GM23338 (cell line): Measurements from ENCODE around the gene MTA1. TPM values are rescaled to one million over a fixed set of nuclear protein-coding genes. Genes with fewer than 3 reads are reported as not detected.

Source experiments
- ATAC-seq: fragments of 200-7000 bp; cut with Tn5 transposase; 3 replicates; pipeline ENCODE4 v1.9.1; 2020
- DNase-seq: peaks from one replicate; pipeline ENCODE4 v3.0.0-alpha.2; 2015; ENCODE audit warnings: low spot score
- H2AFZ ChIP-seq: fragments of 200-600 bp; sonication (generic); 2 replicates; pipeline ENCODE4 v1.8.0; 2016; ENCODE audit warnings: antibody characterized with exemption, mild to moderate bottlenecking, moderate library complexity
- H3F3A ChIP-seq: fragments of 200-600 bp; sonication (generic); replicated peaks from 2 replicates; pipeline ENCODE4 v1.8.0; 2017; ENCODE audit warnings: antibody characterized with exemption, mixed run types, low read depth
- H3K27ac ChIP-seq: fragments of 200-600 bp; sonication (generic); 2 replicates; pipeline ENCODE4 v1.6.1; 2016; ENCODE audit warnings: low read depth
- H3K27me3 ChIP-seq: fragments of 200-600 bp; sonication (generic); 2 replicates; pipeline ENCODE4 v1.8.0; 2016; ENCODE audit warnings: mild to moderate bottlenecking, mixed run types, moderate library complexity; ENCODE audit not compliant: insufficient read depth
- H3K36me3 ChIP-seq: fragments of 200-600 bp; sonication (generic); 2 replicates; pipeline ENCODE4 v1.8.0; 2016; ENCODE audit warnings: mild to moderate bottlenecking; ENCODE audit not compliant: insufficient read depth
- H3K4me1 ChIP-seq: fragments of 200-600 bp; sonication (generic); 2 replicates; pipeline ENCODE4 v1.8.0; 2016; ENCODE audit warnings: mild to moderate bottlenecking, moderate library complexity; ENCODE audit not compliant: insufficient read depth
- H3K4me2 ChIP-seq: fragments of 200-600 bp; sonication (generic); 2 replicates; pipeline ENCODE4 v1.7.1; 2017; ENCODE audit warnings: mixed run types
- H3K4me3 ChIP-seq: fragments of 200-600 bp; sonication (generic); 2 replicates; pipeline ENCODE4 v1.6.1; 2016; ENCODE audit warnings: mixed run types
- H3K79me2 ChIP-seq: fragments of 200-600 bp; sonication (generic); replicated peaks from 2 replicates; pipeline ENCODE4 v1.8.0; 2017; ENCODE audit warnings: mild to moderate bottlenecking; ENCODE audit not compliant: insufficient read depth
- H3K9me2 ChIP-seq: fragments of 200-600 bp; sonication (generic); 2 replicates; pipeline ENCODE4 v1.8.0; 2017; ENCODE audit not compliant: insufficient read depth
- H4K20me1 ChIP-seq: fragments of 200-600 bp; sonication (generic); replicated peaks from 2 replicates; pipeline ENCODE4 v1.8.0; 2017; ENCODE audit warnings: mild to moderate bottlenecking; ENCODE audit not compliant: insufficient read depth
- H3K27ac Mint-ChIP-seq: 2 replicates; pipeline ENCODE4 v1.8.0; 2020; ENCODE audit warnings: inconsistent platforms, mild to moderate bottlenecking, moderate library complexity, mixed read lengths
- H3K27me3 Mint-ChIP-seq: 3 replicates; pipeline ENCODE4 v1.8.0; 2022; ENCODE audit warnings: low read depth, mild to moderate bottlenecking, moderate library complexity, mixed read lengths, inconsistent platforms; ENCODE audit not compliant: insufficient read depth, poor library complexity
- H3K36me3 Mint-ChIP-seq: 3 replicates; pipeline ENCODE4 v1.8.0; 2021; ENCODE audit warnings: low read depth, mild to moderate bottlenecking, inconsistent platforms, moderate library complexity, mixed read lengths
- H3K4me1 Mint-ChIP-seq: 3 replicates; pipeline ENCODE4 v1.8.0; 2020; ENCODE audit warnings: mild to moderate bottlenecking, inconsistent platforms, mixed read lengths
- H3K4me3 Mint-ChIP-seq: 3 replicates; pipeline ENCODE4 v1.8.0; 2021; ENCODE audit warnings: moderate library complexity, mild to moderate bottlenecking, inconsistent platforms, mixed read lengths
- H3K9me3 Mint-ChIP-seq: 3 replicates; pipeline ENCODE4 v1.8.0; 2020; ENCODE audit warnings: moderate library complexity, mild to moderate bottlenecking, inconsistent platforms, mixed read lengths
- CTCF ChIP-seq, 2 experiments: fragments of 200-600 bp in 1 of 2; sonication (generic) in 1 of 2; conservative IDR thresholded peaks; 2 replicates each; pipeline versions ENCODE4 v1.5.1 to v1.6.1; 2016 to 2017; ENCODE audit warnings: antibody characterized with exemption in 2 of 2, low read depth in 2 of 2, mild to moderate bottlenecking in 2 of 2, moderate library complexity in 1 of 2
- ETS1 ChIP-seq: IDR thresholded peaks from 2 replicates; pipeline ENCODE4 v1.6.1; 2016; ENCODE audit warnings: antibody characterized with exemption
- EZH2phosphoT487 ChIP-seq: fragments of 200-600 bp; sonication (generic); IDR thresholded peaks from one replicate; pipeline ENCODE4 v1.8.1; 2018; ENCODE audit warnings: antibody characterized with exemption; ENCODE audit not compliant: unreplicated experiment
- JUNB ChIP-seq: IDR thresholded peaks from one replicate; pipeline ENCODE4 v1.6.1; 2016; ENCODE audit warnings: antibody characterized with exemption; ENCODE audit not compliant: unreplicated experiment
- ZNF114 ChIP-seq: fragments of 250-450 bp; sonication (Bioruptor Pico); IDR thresholded peaks from 2 replicates; pipeline ENCODE4 v1.5.0; 2020; ENCODE audit warnings: mild to moderate bottlenecking, moderate library complexity
- polyA plus RNA-seq: library from polyadenylated mRNA; unstranded; fragments of >200 nt; fragmentation: Nextera tagmentation; extraction: Ambion mirVana; gene quantifications from 2 replicates; pipeline ENCODE4 v1.2.1, GENCODE V29; 2016
- total RNA-seq: library from RNA; depleted of rRNA; stranded (reverse); fragments of >200 nt; shearing (Covaris generic); gene quantifications from 2 replicates; pipeline ENCODE4 v1.2.3, GENCODE V29; 2014

Gene MTA1
- total and polyA plus RNA-seq, 2 experiments from 2014 or later: 53.3 to 126 TPM

- ATAC-seq (peak; percentile 78), DNase-seq (peak; percentile 64)
- Mint-ChIP-seq H3K4me1 (no peaks in the 10 kb centered on the region; the same call in 2 of the 3 replicates), H3K4me3 (peak overlapping the region; percentile 65), H3K36me3 (peaks cover 50% of the 10 kb centered on the region), H3K27ac (no peak overlapping the region; the same call in 1 of the 2 replicates), H3K9me3 (peaks cover 61% of the 10 kb centered on the region), H3K27me3 (peaks cover 30% of the 10 kb centered on the region)
- Histone ChIP-seq H3K79me2 (no peaks in the 10 kb centered on the region), H3K27ac (no peak overlapping the region), H3K4me2 (peak overlapping the region; percentile 78), H3K4me1 (no peaks in the 10 kb centered on the region; the same call in 1 of the 2 replicates), H3K9me2 (peaks cover 16% of the 10 kb centered on the region), H3K27me3 (0 out of 2 replicates have a peak, but pooled peaks cover 7% of the 10 kb centered on the region), H3F3A (peaks cover 3% of the 10 kb centered on the region; the same call in 1 of the 2 replicates), H4K20me1 (no peaks in the 10 kb centered on the region), H2AFZ (no peak overlapping the region), H3K4me3 (peak overlapping the region; percentile 60), H3K36me3 (peaks cover 12% of the 10 kb centered on the region; the same call in 1 of the 2 replicates)
- no peak for TF ChIP-seq ZNF114 (CRISPR knock-in tag)
- 0 out of 2 replicates have a peak, but pooled peaks have one; percentile 4 for TF ChIP-seq ETS1
Observed at GRCh38 chr14:105398726-105399465, 20.7 kb upstream of the MTA1 start.

- Histone ChIP-seq H3K4me3 (peak overlapping the region; percentile 60), H3K4me2 (peak overlapping the region; percentile 78; the same call in 1 of the 2 replicates), H3K4me1 (no peaks in the 10 kb centered on the region; the same call in 1 of the 2 replicates), H3K79me2 (no peaks in the 10 kb centered on the region), H4K20me1 (no peaks in the 10 kb centered on the region), H2AFZ (no peak overlapping the region), H3K27ac (no peak overlapping the region), H3K27me3 (0 out of 2 replicates have a peak, but pooled peaks cover 7% of the 10 kb centered on the region), H3F3A (peaks cover 3% of the 10 kb centered on the region; the same call in 1 of the 2 replicates), H3K9me2 (peaks cover 16% of the 10 kb centered on the region), H3K36me3 (peaks cover 12% of the 10 kb centered on the region; the same call in 1 of the 2 replicates)
- Mint-ChIP-seq H3K27ac (no peak overlapping the region), H3K4me3 (0 out of 3 replicates have a peak overlapping the region, but pooled peaks have one; percentile 10), H3K4me1 (no peaks in the 10 kb centered on the region; the same call in 2 of the 3 replicates), H3K27me3 (peaks cover 35% of the 10 kb centered on the region), H3K9me3 (peaks cover 66% of the 10 kb centered on the region), H3K36me3 (peaks cover 56% of the 10 kb centered on the region)
- ATAC-seq (no peak), DNase-seq (no peak)
- TF ChIP-seq EZH2phosphoT487 (no peak), CTCF (conservative IDR thresholded peaks at IDR 0.05; ENCODE audit: low read depth in 2 of 2) (no peak), ETS1 (no peak), JUNB (no peak)
Observed at GRCh38 chr14:105399466-105399775, 20.2 kb upstream of the MTA1 start.
